Gastroesophageal sphincter (tissue), 3 donors: ENCODE results near the gene C1QTNF1.

Experiments
- CTCF ChIP-seq, 4 experiments: fragments of 200-600 bp in 2 of 4; fragments of 450-650 bp in 2 of 4; sonication (generic) in 1 of 4; IDR thresholded peaks; one replicate each; pipeline ENCODE4 v1.5.1; 2017 to 2019; ENCODE audit warnings: antibody characterized with exemption in 4 of 4, mild to moderate bottlenecking in 2 of 4, moderate library complexity in 2 of 4
- EP300 ChIP-seq: sonication (generic); formaldehyde crosslinking; IDR thresholded peaks from one replicate; pipeline ENCODE4 v1.6.1; 2017; ENCODE audit warnings: antibody characterized with exemption, mild to moderate bottlenecking
- POLR2AphosphoS5 ChIP-seq: sonication (generic); formaldehyde crosslinking; IDR thresholded peaks from one replicate; pipeline ENCODE4 v1.6.1; 2017; ENCODE audit warnings: antibody characterized with exemption

- TF ChIP-seq CTCF (IDR thresholded peaks at IDR 0.05) (no peak), EP300 (no peak), POLR2AphosphoS5 (no peak)
Observed at GRCh38 chr17:79073706-79074088, 49.7 kb downstream of the C1QTNF1 start.
